RPMI7951 (cell line): ENCODE data around the gene CHGA. TPM values are rescaled to one million over a fixed set of nuclear protein-coding genes. Genes with fewer than 3 reads are reported as not detected.

Experiments
- DNase-seq: peaks from one replicate; pipeline ENCODE4 v3.0.0-alpha.2; 2012; ENCODE audit warnings: low read depth
- total RNA-seq: library from RNA; depleted of rRNA; stranded (reverse); fragments of >200 nt; shearing (Covaris generic); gene quantifications from 2 replicates; pipeline ENCODE4 v1.2.3, GENCODE V29; 2014

CHGA gene
- total RNA-seq, 1 experiment from 2014 or later: not detected

- DNase-seq: no peak
These were observed 21.1 kb downstream of the CHGA start for GRCh38 chr14:92943855-92944570.

GRCh38 chr14:92944976-92945375, 22.0 kb downstream of the CHGA start:
- no peak for DNase-seq

GRCh38 chr14:92945544-92945943, 22.6 kb downstream of the CHGA start:
- DNase-seq: no peak

GRCh38 chr14:92945959-92946846, 23.3 kb downstream of the CHGA start:
- peak; percentile 16 for DNase-seq

- DNase-seq: no peak
These were observed 24.0 kb downstream of the CHGA start for GRCh38 chr14:92946847-92947545.

GRCh38 chr14:92948647-92949046, 25.7 kb downstream of the CHGA start:
- no peak for DNase-seq

GRCh38 chr14:92949496-92950192, 26.7 kb downstream of the CHGA start:
- no peak for DNase-seq

GRCh38 chr14:92950193-92950540, 27.2 kb downstream of the CHGA start:
- DNase-seq: no peak

- no peak for DNase-seq
These were observed 27.8 kb downstream of the CHGA start for GRCh38 chr14:92950773-92951172.

GRCh38 chr14:92951261-92951660, 28.3 kb downstream of the CHGA start:
- DNase-seq: no peak

- peak; percentile 37 for DNase-seq
These were observed 29.0 kb downstream of the CHGA start for GRCh38 chr14:92951912-92952471.

GRCh38 chr14:92952481-92953298, 29.7 kb downstream of the CHGA start:
- DNase-seq: no peak

GRCh38 chr14:92953526-92953925, 30.6 kb downstream of the CHGA start:
- no peak for DNase-seq

GRCh38 chr14:92954933-92955332, 32.0 kb downstream of the CHGA start:
- no peak for DNase-seq

GRCh38 chr14:92955381-92955780, 32.4 kb downstream of the CHGA start:
- DNase-seq: no peak

- no peak for DNase-seq
These were observed 34.0 kb downstream of the CHGA start for GRCh38 chr14:92956961-92957360.

GRCh38 chr14:92958373-92959188, 35.6 kb downstream of the CHGA start:
- no peak for DNase-seq

GRCh38 chr14:92959189-92959531, 36.2 kb downstream of the CHGA start:
- no peak for DNase-seq

- no peak for DNase-seq
These were observed 37.1 kb downstream of the CHGA start for GRCh38 chr14:92959761-92960680.
